ENCODE results near the gene CCDC112.

The CCDC112 gene

DNA sequence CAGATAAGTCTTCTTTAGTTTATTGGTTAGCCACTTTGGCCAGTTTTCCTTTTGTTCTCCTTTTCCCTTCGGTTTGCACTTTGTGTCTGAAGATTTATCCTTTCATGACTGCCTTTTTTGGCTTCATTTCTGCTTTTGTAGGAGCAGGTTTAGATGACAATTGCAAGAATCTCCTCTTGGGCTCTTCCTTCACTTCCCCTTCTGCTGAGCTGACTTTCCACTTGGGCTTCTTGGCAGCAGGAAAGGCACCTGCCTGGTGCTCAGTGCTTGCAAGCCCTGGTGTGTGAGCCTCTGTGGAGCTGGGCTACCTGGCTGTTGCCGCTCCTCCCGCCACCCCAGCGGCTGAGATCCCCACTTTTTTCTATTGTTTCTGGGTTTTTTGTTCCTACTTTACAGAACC, 7.3 kb downstream of the CCDC112 start:
- H3K4me1 ChIP-seq (ENCODE audit: insufficient read depth, poor library complexity, severe bottlenecking), result no peaks in the 10 kb centered on the region
- no peak overlapping the region for H3K4me3 ChIP-seq (ENCODE audit: severe bottlenecking)
- H3K36me3 ChIP-seq (ENCODE audit: low read depth), result no peaks in the 10 kb centered on the region
- no peak for ATAC-seq (ENCODE audit: low read depth)
- TF ChIP-seq, protein P1, sequence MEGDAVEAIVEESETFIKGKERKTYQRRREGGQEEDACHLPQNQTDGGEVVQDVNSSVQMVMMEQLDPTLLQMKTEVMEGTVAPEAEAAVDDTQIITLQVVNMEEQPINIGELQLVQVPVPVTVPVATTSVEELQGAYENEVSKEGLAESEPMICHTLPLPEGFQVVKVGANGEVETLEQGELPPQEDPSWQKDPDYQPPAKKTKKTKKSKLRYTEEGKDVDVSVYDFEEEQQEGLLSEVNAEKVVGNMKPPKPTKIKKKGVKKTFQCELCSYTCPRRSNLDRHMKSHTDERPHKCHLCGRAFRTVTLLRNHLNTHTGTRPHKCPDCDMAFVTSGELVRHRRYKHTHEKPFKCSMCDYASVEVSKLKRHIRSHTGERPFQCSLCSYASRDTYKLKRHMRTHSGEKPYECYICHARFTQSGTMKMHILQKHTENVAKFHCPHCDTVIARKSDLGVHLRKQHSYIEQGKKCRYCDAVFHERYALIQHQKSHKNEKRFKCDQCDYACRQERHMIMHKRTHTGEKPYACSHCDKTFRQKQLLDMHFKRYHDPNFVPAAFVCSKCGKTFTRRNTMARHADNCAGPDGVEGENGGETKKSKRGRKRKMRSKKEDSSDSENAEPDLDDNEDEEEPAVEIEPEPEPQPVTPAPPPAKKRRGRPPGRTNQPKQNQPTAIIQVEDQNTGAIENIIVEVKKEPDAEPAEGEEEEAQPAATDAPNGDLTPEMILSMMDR (IDR thresholded peaks at IDR 0.05; ENCODE audit: poor library complexity, severe bottlenecking), result no peak
- no peak overlapping the region for H3K27ac ChIP-seq (ENCODE audit: poor library complexity, severe bottlenecking)
- no peaks in the 10 kb centered on the region for H3K27me3 ChIP-seq (ENCODE audit: insufficient read depth, poor library complexity, severe bottlenecking)
- no peak for DNase-seq (ENCODE audit: low spot score)
- no peaks in the 10 kb centered on the region for H3K9me3 ChIP-seq (ENCODE audit: severe bottlenecking)

DNA sequence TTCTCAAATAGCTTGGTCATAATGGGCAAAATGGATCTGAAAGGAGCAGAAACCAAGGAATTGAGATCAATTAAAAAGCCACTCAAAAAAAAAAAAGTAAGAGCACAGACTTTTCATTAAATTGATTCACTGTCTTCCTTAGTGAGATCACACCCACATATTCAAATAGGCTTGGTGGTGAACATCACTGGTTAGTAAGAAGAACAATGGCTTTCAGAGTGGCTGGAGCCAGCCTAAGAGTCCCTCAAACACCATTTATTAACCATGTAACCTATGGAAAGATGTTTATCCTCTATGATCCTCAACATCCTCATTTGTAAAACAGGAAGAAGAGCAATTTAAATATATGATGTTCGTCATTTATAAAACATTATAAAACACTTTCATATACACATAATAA, 12.4 kb downstream of the CCDC112 start:
- DNase-seq (ENCODE audit: low spot score) (no peak), ATAC-seq (ENCODE audit: low read depth) (no peak)
- Histone ChIP-seq H3K4me3 (ENCODE audit: severe bottlenecking) (no peak overlapping the region), H3K27ac (ENCODE audit: poor library complexity, severe bottlenecking) (no peak overlapping the region), H3K36me3 (ENCODE audit: low read depth) (no peaks in the 10 kb centered on the region), H3K27me3 (ENCODE audit: insufficient read depth, poor library complexity, severe bottlenecking) (no peaks in the 10 kb centered on the region), H3K4me1 (ENCODE audit: insufficient read depth, poor library complexity, severe bottlenecking) (no peaks in the 10 kb centered on the region), H3K9me3 (ENCODE audit: severe bottlenecking) (no peaks in the 10 kb centered on the region)
- TF ChIP-seq, protein P1 (IDR thresholded peaks at IDR 0.05; ENCODE audit: poor library complexity, severe bottlenecking), result no peak

DNA sequence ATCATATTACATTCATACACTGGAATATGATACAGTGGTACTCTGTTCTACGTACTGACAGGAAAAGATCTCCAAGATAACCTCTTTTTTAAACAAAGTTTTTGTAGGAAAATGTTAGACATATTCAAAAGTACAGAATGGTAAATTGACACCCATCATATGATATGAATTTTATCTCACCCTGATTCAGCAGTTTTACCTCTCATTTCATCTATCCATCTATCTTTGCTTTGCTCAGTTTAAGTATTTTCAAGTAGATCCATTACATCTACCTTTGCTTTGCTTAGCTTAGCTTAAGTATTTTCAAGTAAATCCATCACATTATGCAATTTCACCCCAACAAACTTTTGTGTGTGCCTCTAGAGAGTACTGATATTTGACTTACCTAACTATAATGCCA, 14.3 kb downstream of the CCDC112 start:
- H3K27me3 ChIP-seq (ENCODE audit: insufficient read depth, poor library complexity, severe bottlenecking), result no peaks in the 10 kb centered on the region
- H3K4me3 ChIP-seq (ENCODE audit: severe bottlenecking), result no peak overlapping the region
- H3K27ac ChIP-seq (ENCODE audit: poor library complexity, severe bottlenecking), result no peak overlapping the region
- no peaks in the 10 kb centered on the region for H3K36me3 ChIP-seq (ENCODE audit: low read depth)
- no peaks in the 10 kb centered on the region for H3K9me3 ChIP-seq (ENCODE audit: severe bottlenecking)
- ATAC-seq (ENCODE audit: low read depth) (no peak), DNase-seq (ENCODE audit: low spot score) (no peak)
- no peaks in the 10 kb centered on the region for H3K4me1 ChIP-seq (ENCODE audit: insufficient read depth, poor library complexity, severe bottlenecking)
- TF ChIP-seq, protein P1 (IDR thresholded peaks at IDR 0.05; ENCODE audit: poor library complexity, severe bottlenecking), result no peak

DNA sequence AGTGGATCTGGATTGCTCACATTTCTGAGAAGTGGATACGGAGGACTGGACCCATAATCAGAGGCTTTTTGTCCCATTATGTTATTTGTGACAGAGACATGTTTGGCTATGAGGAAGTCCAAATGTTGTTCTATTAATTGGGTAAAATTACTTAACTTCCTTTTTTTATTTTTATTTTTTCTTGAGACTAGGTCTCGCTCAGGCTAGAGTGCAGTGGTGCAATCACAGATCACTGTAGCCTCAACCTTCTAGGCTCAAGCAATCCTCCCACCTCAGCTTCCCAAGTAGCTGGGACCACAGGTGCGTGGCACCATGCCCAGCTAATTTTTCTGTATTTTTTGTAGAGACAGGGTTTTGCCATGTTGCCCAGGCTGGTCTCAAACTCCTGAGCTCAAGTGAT, 21.9 kb downstream of the CCDC112 start:
- Histone ChIP-seq H3K27me3 (ENCODE audit: insufficient read depth, poor library complexity, severe bottlenecking) (no peaks in the 10 kb centered on the region), H3K9me3 (ENCODE audit: severe bottlenecking) (no peaks in the 10 kb centered on the region), H3K4me3 (ENCODE audit: severe bottlenecking) (no peak overlapping the region), H3K27ac (ENCODE audit: poor library complexity, severe bottlenecking) (no peak overlapping the region), H3K4me1 (ENCODE audit: insufficient read depth, poor library complexity, severe bottlenecking) (no peaks in the 10 kb centered on the region), H3K36me3 (ENCODE audit: low read depth) (peaks cover 16% of the 10 kb centered on the region; the same call in 1 of the 2 replicates)
- ATAC-seq (ENCODE audit: low read depth), result no peak
- DNase-seq (ENCODE audit: low spot score), result no peak
- TF ChIP-seq, protein P1 (IDR thresholded peaks at IDR 0.05; ENCODE audit: poor library complexity, severe bottlenecking), result no peak

DNA sequence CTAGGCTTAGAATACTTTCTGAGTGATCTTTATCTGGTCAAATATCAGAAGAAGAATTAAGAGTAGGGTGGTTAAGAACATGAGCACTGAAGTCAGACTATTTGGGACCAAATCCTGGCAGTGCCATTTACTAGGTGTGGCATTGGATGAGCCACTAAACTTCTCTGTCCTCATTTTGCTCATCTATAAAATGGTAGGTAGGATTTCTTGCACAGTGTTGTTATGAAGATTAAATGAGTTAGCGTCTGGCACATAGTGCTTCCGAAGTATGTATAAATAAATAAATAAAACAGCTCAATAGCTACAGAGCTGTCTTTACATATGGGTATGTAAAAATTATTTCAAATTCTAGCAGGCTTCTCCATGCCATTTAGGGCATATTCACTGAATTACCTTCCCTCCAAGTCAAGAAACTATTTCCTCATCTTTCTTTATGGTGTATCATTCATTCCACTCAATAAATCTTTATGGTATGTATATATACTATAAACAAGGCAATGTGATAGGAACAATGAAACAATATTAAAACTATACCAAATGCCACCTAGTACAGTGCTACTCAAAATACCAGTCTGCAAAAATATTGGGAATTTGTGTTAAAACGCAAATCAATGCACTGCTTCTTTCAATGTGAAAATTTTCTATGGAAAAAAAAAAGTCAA, 24.0 kb downstream of the CCDC112 start:
- TF ChIP-seq, protein P1 (IDR thresholded peaks at IDR 0.05; ENCODE audit: poor library complexity, severe bottlenecking), result no peak
- Histone ChIP-seq H3K27me3 (ENCODE audit: insufficient read depth, poor library complexity, severe bottlenecking) (no peaks in the 10 kb centered on the region), H3K4me1 (ENCODE audit: insufficient read depth, poor library complexity, severe bottlenecking) (no peaks in the 10 kb centered on the region), H3K9me3 (ENCODE audit: severe bottlenecking) (no peaks in the 10 kb centered on the region), H3K27ac (ENCODE audit: poor library complexity, severe bottlenecking) (no peak overlapping the region), H3K36me3 (ENCODE audit: low read depth) (peaks cover 24% of the 10 kb centered on the region; the same call in 1 of the 2 replicates), H3K4me3 (ENCODE audit: severe bottlenecking) (no peak overlapping the region)
- ATAC-seq (ENCODE audit: low read depth) (no peak), DNase-seq (ENCODE audit: low spot score) (no peak)

Data from RWPE2 (cell line).